Measurements from ENCODE around the gene TAF1C.

DNA sequence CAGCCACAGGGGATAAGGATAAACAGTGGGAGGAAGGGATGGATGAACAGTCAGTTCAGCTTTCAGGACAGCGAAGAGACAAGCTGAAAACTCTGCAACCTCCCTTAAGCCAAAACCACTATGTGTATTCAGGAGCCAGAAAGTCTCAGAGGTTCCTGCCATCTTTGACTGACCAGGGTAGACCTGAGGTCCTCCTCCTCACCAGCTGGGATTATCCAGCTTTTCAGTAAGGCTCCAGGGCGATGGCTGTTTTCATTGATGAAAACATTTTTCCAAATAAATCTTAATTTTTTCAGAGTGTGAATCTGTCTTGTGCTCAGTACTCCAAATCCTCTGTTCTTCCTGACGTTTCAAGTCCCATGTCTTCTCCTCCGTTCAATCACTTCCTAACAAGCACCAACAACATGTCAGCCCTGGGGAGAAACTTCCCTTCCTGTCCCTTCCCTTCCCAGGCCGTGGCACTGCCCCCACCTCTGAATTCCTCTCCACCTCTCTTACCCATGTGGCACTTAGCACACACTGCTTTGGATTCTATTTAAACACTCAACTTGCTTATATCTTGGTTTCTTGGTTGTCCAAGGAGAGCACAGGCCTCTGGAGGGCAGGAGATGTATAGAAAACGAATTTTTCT is 47.1 kb downstream of the TAF1C start:
- TF ChIP-seq, protein P1, sequence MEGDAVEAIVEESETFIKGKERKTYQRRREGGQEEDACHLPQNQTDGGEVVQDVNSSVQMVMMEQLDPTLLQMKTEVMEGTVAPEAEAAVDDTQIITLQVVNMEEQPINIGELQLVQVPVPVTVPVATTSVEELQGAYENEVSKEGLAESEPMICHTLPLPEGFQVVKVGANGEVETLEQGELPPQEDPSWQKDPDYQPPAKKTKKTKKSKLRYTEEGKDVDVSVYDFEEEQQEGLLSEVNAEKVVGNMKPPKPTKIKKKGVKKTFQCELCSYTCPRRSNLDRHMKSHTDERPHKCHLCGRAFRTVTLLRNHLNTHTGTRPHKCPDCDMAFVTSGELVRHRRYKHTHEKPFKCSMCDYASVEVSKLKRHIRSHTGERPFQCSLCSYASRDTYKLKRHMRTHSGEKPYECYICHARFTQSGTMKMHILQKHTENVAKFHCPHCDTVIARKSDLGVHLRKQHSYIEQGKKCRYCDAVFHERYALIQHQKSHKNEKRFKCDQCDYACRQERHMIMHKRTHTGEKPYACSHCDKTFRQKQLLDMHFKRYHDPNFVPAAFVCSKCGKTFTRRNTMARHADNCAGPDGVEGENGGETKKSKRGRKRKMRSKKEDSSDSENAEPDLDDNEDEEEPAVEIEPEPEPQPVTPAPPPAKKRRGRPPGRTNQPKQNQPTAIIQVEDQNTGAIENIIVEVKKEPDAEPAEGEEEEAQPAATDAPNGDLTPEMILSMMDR (IDR thresholded peaks at IDR 0.05): no peak
- TF ChIP-seq POLR2A (IDR thresholded peaks at IDR 0.05): no peak
